ENCODE measurements around the gene FAM174C.

GRCh38 chr19:1325568-1326294 is 50.4 kb downstream of the FAM174C start:
- no peak for TF ChIP-seq POLR2A (IDR thresholded peaks at IDR 0.05; ENCODE audit: low read depth, low read length)
- TF ChIP-seq, protein P1, sequence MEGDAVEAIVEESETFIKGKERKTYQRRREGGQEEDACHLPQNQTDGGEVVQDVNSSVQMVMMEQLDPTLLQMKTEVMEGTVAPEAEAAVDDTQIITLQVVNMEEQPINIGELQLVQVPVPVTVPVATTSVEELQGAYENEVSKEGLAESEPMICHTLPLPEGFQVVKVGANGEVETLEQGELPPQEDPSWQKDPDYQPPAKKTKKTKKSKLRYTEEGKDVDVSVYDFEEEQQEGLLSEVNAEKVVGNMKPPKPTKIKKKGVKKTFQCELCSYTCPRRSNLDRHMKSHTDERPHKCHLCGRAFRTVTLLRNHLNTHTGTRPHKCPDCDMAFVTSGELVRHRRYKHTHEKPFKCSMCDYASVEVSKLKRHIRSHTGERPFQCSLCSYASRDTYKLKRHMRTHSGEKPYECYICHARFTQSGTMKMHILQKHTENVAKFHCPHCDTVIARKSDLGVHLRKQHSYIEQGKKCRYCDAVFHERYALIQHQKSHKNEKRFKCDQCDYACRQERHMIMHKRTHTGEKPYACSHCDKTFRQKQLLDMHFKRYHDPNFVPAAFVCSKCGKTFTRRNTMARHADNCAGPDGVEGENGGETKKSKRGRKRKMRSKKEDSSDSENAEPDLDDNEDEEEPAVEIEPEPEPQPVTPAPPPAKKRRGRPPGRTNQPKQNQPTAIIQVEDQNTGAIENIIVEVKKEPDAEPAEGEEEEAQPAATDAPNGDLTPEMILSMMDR (IDR thresholded peaks at IDR 0.05; ENCODE audit: extremely low read depth in 1 of 2, insufficient read depth in 1 of 2, low read depth in 1 of 2, low read length in 2 of 2): no peak
- no peak for TF ChIP-seq EZH2 (IDR thresholded peaks at IDR 0.05; ENCODE audit: borderline replicate concordance, low read depth, low read length, severe bottlenecking)
- no peak for TF ChIP-seq POLR2AphosphoS5 (IDR thresholded peaks at IDR 0.05; ENCODE audit: insufficient read depth, low read depth, low read length)
